HG03039 (cell line): ENCODE data around the gene TIAM1.

Experiments
- ATAC-seq: cut with Tn5 transposase; IDR thresholded peaks from one replicate; pipeline ENCODE4 v1.9.1; 2021; ENCODE audit warnings: mild to moderate bottlenecking, moderate library complexity; ENCODE audit not compliant: unreplicated experiment

TIAM1 gene

DNA sequence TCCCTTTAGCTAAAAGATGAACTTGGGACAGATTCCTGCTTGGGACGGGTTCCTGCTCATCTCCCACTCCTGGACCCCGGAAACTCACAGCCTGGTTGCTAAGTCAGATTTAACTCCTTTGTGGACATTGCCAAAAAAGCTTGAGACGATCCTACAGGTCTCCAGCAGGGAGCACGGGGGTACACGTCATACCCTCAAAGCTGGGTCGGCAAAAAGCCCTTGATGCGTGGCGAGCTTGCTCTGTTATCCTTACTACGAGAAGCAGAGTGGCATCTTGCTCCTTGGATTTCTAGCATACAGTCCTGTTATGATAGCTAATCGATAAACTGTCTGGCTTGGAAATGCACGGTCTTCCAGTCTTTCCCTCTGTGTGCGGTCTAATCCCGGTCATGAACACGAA, 244.9 kb downstream of the TIAM1 start:
- no peak for ATAC-seq

DNA sequence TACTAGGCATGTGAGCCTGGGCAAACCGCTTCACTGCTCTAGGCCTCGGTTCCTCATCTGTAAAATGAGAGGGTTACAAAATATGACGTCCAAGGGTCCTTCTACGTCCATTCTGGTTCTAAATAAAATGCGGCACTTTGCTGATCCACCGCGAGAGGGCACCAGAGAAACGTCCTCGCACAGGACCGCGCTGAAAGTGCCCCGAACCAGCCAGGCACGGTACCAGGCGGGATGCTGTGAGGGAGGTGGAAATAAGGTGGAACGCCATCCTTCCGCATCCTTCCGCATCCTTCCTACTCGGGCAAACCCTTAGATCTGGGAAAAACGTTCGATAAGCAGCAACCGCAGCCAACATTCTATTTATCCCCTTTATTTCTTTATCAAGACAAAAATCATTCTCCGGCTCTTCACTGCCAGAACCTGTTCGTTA, 245.5 kb downstream of the TIAM1 start:
- no peak for ATAC-seq

DNA sequence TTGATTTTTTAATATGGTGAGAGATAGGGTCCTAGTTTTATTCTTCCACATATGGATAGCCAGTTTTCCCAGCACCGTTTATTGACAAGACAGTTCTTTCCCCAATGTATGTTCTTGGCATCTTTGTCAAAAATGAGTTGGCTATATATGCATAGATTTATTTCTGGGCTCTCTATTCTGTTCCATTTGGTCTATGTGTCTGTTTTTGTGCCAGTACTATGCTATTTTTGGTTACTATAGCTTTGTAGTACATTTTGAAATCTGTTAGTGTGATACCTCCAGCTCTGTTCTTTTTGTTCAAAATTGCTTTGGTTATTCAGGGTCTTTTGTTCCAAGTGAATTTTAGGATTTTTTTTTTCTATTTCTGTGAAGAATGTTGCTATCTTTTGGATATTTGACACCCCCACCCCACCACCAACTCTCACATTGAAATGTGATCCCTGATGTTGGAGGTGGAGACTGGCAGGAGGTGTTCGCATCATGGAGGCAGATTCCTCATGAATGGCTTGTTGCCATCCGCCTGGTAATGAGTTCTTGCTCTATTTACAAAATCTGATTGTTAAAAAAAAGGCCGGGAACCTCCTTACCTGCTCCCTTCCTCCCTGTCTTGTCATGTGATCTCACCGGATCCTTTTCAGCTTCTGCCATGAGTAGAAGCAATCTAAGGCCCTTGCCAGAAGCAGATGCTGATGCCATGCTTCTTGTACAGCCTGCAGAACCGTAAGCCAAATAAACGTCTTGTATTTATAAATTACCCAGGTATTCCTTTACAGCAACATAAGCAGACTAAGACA, 251.0 kb downstream of the TIAM1 start:
- no peak for ATAC-seq

- no peak for ATAC-seq
These were observed 253.7 kb downstream of the TIAM1 start for GRCh38 chr21:31090376-31090775.

- ATAC-seq, result no peak
These were observed 255.6 kb downstream of the TIAM1 start for GRCh38 chr21:31088474-31088751.

DNA sequence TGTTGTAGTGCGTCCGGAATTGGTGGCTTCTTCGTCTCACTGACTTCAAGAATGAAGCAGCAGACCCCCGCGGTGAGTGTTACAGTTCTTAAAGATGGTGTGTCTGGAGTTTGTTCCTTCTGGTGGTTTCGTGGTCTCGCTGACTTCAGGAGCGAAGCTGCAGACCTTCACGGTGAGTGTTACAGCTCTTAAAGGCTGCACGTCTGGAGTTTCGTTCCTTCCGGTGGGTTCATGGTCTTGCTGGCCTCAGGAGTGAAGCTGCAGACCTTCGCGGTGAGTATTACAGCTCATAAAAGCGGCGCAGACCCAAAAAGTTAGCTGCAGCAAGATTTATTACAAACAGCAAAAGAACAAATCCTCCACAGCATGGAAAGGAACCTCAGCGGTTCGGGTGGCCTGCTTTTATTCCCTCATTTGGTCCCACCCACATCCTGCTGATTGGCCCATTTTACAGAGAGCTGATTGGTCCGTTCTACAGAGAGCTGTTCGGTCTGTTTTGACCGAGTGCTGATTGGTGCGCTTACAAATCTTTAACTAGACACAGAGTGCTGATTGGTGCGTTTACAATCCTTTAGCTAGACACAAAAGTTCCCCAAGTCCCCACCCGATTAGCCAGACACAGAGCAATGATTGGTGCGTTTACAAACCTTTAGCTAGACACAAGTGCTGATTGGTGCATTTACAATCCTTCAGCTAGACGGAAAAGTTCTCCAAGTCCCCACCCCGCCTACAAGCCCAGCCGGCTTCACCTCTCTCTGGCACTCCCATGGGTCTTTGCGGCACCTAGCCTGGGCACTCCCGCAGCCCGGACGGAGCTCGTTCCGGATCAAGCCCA, 256.2 kb downstream of the TIAM1 start:
- no peak for ATAC-seq

DNA sequence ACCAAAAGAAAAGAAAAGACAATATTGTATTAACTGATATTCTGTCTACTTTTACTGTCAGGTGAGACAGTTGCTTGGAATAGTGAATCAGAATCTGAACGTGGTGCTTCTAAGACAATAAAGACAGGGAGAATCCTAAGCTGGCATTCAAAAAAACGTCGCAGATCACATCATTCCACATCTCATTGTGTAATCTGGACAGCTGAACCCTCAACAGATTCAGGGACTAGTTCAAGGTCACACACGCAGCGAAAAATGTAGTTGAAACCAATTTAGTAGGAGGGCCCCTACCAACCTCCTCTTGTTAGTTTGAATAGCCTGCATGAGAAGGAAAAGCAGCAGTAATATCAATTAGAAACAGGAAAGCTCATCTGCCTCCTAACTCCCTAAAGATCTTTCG, 259.4 kb downstream of the TIAM1 start:
- ATAC-seq, result no peak

DNA sequence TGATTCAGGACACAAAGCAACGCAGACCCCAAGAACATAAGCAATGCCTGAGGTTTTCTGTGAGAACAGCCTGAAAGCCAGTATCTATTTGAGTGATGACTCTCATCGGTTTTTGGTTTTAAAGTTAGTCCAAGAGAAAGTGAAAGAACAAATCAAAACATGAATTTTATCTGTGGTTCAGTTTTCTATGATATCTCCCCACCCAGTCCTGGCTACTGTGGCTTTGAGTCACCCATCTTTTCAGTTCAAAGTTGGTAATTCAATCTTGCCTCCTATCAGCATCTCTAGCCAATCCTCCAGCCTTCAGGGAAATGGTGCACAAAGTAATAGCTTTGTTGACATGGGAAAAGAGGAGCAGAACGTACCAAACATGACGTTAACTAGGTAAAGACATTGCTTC, 265.3 kb downstream of the TIAM1 start:
- ATAC-seq, result peak; percentile 74

DNA sequence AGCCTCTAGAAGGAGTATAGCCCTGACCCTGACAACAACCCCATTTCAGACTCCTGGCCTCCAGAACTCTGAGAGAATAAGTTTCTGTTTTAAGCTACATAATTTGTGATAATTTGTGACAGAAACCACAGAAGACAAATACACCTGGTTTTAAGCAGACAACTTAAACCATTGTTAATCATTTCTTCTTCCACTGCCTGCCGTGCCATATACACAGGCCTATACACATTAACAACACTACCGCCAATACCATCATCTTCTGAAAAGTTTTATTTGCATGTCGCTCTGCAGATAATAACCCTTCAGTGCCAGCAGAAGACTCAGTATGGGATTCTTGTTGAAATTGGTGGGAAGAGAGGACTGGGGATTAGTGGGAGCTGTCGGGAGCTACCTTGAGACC, 265.8 kb downstream of the TIAM1 start:
- ATAC-seq, result no peak

- ATAC-seq, result no peak
These were observed 268.2 kb downstream of the TIAM1 start for GRCh38 chr21:31075848-31076247.

DNA sequence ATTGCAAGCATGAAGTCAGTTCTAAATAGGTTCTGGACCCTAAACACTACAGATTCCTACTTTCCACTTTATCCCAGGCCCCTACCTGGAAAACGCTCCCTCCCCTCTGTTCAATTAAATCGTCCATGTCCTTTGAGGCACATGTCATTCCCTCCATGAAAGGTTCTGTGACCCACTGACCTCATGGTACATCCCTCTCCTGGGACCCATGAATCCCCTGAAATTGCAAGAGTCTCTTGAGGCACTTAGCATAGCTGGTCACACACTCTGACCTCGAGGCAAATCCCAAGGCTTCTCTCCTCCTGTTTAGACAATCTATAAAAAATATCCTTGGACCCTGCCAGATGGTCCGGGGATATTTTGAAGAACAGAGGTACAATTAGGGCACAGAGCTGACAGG, 271.5 kb downstream of the TIAM1 start:
- ATAC-seq, result no peak
